Measurements from ENCODE around the gene ABCD1.

GRCh38 chrX:153728951-153729631 lies 4.4 kb downstream of the ABCD1 start:
- TF ChIP-seq POLR2A (IDR thresholded peaks at IDR 0.05) (no peak), EP300 (IDR thresholded peaks at IDR 0.05) (no peak)
- TF ChIP-seq, protein P1, sequence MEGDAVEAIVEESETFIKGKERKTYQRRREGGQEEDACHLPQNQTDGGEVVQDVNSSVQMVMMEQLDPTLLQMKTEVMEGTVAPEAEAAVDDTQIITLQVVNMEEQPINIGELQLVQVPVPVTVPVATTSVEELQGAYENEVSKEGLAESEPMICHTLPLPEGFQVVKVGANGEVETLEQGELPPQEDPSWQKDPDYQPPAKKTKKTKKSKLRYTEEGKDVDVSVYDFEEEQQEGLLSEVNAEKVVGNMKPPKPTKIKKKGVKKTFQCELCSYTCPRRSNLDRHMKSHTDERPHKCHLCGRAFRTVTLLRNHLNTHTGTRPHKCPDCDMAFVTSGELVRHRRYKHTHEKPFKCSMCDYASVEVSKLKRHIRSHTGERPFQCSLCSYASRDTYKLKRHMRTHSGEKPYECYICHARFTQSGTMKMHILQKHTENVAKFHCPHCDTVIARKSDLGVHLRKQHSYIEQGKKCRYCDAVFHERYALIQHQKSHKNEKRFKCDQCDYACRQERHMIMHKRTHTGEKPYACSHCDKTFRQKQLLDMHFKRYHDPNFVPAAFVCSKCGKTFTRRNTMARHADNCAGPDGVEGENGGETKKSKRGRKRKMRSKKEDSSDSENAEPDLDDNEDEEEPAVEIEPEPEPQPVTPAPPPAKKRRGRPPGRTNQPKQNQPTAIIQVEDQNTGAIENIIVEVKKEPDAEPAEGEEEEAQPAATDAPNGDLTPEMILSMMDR (IDR thresholded peaks at IDR 0.05), result no peak

All from ovary (tissue), 3 donors.